Retina (tissue), 1 donor: ENCODE results near the gene FLNC.
A peak's percentile ranks its signal among the peaks of the same experiment; 100 is the strongest.

Source experiments
- DNase-seq: peaks from one replicate; pipeline ENCODE4 v3.0.0-alpha.2; 2016

FLNC gene

DNA sequence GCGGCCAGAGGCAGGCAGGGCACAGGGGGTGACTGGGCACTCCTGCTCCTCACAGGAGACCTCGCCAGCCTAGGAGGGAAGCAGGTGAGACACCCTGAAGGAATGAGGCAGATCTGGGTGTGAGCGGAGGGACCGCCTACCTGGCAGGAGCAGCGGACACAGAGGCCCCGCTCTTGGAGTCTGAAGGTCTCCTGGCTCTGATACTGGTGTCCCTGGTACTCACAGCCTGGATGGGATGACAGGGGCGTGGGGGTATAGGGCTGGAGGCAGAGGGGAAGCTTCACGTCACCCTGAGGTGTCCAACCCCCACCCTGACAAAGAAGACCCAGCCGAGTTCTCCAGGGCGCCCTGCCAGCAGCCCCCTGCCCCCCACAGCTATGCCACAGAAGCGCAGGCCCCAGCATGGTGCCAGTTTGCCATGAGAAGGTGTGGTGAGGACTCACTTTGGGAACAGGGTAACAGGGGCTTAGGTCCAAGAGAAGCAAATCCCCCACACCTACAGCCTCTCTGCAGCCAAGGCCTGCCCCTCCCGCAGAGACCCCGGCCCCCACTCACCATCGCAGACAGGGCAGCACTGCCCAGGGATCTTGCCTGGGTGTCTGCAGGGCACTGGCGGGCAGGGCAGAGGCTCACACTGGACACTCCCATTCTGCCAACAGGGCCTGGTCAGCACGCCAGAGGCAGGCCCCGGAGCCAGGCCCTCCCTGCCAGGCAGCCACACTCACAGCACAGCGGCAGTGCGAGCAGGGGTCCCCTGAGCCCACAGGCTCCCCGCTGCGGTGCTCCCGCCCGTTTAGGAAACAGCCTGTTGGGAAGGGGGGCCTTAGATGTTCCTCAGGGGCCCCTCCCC is 63.3 kb downstream of the FLNC start:
- no peak for DNase-seq

DNA sequence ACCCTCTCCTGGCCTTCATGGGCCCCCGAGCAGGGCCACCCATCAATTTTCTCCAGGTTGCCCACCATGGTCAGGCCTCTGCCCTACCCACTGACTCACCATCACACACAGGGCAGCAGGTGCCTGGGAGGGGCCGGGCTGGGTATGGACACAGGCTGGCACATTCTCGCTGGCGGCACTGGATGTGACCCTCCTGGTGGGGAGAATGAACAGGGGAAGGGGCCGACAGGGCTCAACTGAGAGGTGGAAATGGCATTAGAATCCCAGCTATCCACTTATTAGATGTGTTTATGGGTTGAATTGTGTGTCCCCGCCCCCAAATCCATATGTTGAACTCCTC is 63.9 kb downstream of the FLNC start:
- no peak for DNase-seq

DNA sequence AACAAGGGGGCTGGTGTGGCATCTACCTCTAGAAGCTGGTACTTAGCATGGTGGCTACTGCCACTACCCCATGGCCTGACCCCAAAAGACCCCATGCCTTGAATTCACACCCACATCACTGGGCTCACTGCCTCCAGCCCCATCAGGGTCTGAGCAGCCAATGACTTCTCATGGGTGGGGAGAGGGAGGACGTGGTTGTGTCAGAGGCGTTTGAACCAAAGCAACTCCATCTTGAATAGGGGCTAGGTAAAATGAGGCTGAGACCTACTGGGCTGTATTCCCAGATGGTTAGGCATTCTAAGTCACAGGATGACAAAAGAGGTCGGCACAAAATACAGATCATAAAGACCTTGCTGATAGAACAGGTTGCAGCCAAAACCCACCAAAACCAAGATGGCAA is 65.1 kb downstream of the FLNC start:
- DNase-seq: no peak

DNA sequence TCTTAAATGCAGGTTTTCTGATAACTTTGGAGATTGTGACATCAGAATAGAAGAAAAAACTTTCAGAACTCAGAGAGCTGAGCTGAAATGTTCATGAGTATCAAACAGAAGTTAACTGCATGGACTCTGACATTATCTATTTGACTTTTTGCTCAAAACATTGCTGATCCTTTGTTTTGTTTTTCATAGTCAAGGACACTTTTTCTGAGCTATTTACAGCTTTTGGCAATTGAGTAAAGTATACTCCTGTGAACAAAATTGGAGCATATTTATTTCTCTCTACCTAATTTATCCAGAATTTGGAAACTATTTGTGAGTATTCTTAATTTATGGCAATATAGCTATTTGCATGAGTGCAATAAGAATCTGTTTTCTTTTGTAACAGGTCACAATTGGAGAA is 69.2 kb downstream of the FLNC start:
- DNase-seq: no peak

DNA sequence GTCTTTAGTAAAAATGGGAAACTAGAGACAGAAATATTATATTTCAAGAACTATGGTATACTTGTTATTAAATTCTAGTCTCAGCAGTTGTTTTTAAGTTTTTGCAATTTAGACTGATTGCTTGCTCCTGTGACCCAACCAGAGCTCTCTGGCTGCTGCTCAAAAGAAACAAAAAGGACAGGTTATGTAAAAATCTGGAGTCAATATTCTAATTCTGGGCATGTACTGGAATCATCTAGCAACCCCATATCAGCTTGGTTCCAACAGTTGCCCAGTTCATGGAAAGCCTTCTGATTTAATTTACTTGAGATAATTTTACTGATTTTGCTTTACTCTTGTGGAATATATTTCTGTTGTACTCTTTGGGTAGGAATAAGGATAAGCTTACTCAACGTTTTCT is 70.0 kb downstream of the FLNC start:
- DNase-seq: no peak

DNA sequence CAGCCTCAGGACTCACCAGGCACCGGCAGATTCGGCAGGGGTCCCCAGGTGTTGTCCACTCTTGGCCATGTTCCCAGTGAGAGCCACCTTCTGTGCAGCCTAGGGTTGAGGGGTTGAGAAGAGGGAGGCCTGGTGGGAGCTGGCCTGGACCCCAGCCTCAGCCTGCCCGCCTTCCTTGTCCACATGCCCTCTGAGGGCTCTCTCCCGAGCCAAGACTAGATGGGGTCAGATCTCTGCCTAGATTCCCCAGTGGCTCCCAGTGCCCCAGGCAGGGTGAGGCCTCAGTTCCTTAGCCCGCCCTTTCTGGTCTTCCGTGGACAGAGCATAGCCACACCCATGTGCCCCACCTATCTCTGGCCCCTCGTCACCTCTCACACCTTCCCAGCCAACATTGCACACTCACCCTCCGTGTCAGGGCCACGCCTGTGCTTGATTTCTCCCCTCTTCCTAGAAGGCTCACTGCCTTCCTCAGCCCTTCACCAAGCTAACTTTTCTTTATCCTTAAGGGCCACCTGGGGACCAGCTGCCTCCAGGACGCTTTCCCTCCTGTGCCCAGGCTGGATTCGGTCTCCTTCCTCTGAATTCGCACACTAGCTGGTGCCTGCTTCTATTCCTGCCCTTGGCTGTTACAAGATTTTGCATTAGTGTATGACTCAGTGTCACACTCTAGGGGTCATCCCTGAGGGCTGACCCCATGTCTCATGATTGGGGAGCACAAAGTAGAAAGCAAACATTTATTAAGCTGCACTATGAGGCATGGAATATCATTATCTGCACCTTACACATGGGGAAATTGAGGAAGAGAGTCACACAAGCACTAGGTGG is 72.8 kb downstream of the FLNC start:
- DNase-seq: no peak

DNA sequence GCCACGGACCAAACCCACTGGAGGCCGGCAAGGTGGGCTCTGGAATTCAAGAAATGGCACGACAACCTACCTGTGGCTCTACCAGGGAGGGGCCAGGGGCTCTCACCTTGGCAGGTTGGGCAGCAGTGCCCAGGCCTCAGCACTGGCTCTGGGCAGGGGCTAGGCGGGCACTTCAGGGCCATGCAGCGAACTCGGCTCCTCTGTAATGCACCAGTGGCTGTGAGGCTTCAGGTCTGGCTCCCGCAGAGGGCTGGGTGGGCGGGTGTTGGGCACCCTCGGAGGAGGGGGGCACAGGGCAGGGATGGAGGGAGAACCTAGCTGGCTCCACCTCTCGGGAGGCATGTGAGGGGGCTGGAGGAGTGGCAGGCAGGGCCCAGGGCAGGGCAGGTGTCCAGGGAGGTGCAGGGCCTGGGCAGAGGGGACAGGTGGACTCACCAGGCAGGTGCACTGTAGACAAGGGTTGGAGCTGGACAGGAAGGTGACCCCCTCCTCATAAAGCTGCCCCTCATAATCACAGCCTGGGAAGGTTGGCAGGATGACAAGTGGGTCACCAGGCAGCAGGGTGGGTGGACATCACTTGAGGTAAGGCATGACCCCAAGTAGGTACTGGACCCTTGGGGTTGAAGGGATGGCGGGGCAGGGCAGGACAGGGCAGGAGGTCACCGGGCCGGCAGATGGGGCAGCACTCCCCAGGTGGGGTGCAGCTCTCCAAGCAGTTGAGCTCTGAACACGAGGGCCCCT is 73.6 kb downstream of the FLNC start:
- DNase-seq: no peak

DNA sequence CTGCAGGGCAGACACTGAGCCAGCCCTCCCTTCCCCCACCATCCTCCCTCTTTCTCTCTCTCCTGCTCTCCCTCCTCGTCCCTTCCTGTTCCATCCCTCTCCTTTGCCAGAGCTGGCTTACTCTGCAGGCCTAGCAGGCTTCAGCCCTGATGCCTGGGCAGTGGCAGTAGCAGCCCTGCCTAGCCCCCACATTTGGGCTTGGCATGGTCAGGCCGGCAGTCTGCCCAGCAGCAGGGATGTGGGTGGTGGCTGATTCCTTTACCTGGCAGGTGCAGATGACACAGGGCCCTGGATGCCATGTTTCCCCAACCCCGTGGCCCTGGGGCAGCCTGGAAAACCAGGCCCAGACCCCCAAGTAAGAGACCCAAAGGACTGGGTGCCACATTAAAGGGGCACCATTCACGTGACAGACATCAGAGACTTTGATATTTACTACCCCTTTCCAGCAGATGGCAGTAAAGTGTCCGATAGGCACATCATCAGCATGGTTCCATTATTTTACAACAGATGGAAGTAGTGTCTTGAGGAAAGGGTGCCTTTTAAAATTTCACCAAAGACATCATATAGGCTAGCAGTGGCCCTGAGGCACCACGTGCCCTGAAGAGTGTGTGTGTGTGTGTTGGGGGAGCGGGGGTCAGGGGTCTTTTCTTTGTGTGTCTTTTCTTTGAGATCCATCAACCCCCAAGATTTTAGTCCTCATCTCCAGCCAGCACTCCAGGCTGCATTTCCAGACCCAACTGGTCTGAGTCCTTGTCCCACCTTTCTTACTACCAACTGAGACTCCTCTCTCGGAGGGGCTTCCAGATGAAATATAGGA is 74.4 kb downstream of the FLNC start:
- peak; percentile 51 for DNase-seq

DNA sequence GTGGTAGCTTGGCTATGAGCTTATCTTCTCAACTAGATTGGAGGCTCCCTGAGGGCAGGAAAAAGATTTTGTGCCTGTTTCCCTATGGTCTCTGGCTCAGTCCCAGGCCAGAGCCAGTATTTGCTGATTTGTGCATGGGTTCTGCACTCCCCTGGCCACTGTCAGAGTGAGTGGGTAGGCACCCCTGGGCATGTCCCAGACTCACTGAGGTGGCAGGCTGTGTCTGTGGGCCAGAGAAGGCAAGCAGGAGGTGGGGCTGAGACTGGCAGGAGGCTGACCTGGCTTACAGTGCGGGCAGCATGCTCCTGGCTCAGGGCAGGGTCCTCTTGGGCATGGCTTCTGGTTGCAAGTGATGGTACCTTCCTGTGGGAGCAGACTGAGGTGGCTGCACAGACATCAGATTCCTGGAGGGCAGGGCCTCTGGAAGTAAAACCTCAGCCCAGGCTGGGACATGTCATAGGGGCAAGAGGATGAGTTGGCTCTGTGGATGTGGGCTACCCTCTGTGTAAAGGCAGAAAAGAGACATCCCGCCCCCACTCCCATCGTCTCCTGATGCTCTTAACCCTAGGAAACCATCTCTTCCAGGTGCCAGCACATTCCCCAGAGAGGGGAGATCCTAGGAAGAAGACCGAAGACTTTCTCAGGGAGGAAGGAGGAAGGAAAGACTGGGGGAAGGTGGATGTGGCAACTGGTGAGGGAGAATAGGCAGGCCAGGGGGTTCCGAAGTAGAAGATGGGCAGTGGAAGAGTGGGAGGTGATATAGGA is 76.0 kb downstream of the FLNC start:
- no peak for DNase-seq

DNA sequence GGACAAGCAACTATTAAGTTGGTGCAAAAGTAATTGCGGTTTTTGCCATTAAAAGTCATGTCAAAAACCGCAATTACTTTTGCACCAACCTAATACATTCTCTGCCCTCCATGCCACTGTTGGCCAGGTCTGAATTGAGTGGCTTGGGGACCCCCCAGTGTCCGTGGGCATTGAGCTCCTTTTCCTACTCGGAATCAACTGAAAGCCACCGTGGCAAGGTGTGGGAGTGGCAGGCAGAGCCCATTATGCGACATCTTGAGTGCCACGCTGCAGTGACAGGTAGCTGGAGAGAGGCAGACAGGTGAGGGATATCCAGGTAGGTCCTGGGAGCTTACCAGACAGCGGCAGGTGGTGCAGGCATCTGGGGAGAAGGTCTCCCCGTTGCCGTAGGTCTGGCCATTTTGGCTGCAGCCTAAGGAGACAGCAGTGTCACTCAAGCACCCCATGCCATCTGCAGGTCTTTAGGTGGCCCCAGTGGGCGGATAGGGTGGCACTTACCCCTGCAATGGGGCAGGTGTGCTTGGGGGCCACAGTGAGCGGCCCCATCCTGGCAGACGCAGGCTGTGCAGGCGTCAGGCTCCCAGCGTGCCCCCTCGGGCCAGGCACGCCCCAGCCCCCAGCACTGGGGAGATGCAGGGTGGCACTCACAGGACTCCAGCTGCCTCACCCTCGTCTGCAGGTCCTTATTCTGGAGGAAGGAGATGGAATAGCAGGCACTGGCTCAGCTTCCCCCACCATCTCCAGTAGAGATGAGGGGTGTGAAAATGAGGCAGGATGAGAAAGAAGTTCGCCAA is 76.8 kb downstream of the FLNC start:
- DNase-seq: no peak
